ENCODE data around the gene ADSL. TPM values are rescaled to one million over a fixed set of nuclear protein-coding genes. Genes with fewer than 3 reads are reported as not detected.

ADSL gene
- total RNA-seq, 4 donors from 2014 or later = 41.8 to 51.7 (median 45.2) TPM

GRCh38 chr22:40342521-40342920 is 3.8 kb upstream of the ADSL start:
- TF ChIP-seq EP300 (IDR thresholded peaks at IDR 0.05) (no peak), POLR2AphosphoS5 (IDR thresholded peaks at IDR 0.05) (no peak), CTCF (IDR thresholded peaks at IDR 0.05) (no peak), POLR2A (IDR thresholded peaks at IDR 0.05) (no peak)
- no peaks in the 10 kb centered on the region for H3K9me3 ChIP-seq
- no peak overlapping the region for H3K4me3 ChIP-seq
- no peaks in the 10 kb centered on the region for H3K27me3 ChIP-seq
- 64% methylated on average over 9 of the region's 9 CpGs for whole genome bisulfite sequencing
- no peaks in the 10 kb centered on the region for H3K36me3 ChIP-seq
- H3K27ac ChIP-seq = no peak overlapping the region
- H3K4me1 ChIP-seq = peaks cover 17% of the 10 kb centered on the region
- no peak for DNase-seq (ENCODE audit: low spot score in 2 of 2)

- Histone ChIP-seq H3K36me3 (peaks cover 10% of the 10 kb centered on the region), H3K27me3 (no peaks in the 10 kb centered on the region), H3K4me3 (peak overlapping the region; percentile 79), H3K27ac (peak overlapping the region; percentile 92), H3K9me3 (no peaks in the 10 kb centered on the region), H3K4me1 (peaks cover 28% of the 10 kb centered on the region)
- TF ChIP-seq CTCF (IDR thresholded peaks at IDR 0.05) (no peak), EP300 (IDR thresholded peaks at IDR 0.05) (no peak), POLR2A (IDR thresholded peaks at IDR 0.05) (no peak), POLR2AphosphoS5 (IDR thresholded peaks at IDR 0.05) (no peak)
- WGBS = 52% methylated on average over 6 of the region's 6 CpGs
- no peak for DNase-seq (ENCODE audit: low spot score in 2 of 2)
Measured at GRCh38 chr22:40345271-40345670, 1.0 kb upstream of the ADSL start.

- Histone ChIP-seq H3K27me3 (no peaks in the 10 kb centered on the region), H3K4me1 (peaks cover 28% of the 10 kb centered on the region), H3K4me3 (peak overlapping the region; percentile 79), H3K9me3 (no peaks in the 10 kb centered on the region), H3K27ac (peak overlapping the region; percentile 92), H3K36me3 (peaks cover 16% of the 10 kb centered on the region)
- DNase-seq (ENCODE audit: low spot score in 2 of 2) = peak; percentile 76 to 83
- TF ChIP-seq POLR2A (IDR thresholded peaks at IDR 0.05) (no peak), EP300 (IDR thresholded peaks at IDR 0.05) (no peak), CTCF (IDR thresholded peaks at IDR 0.05) (no peak), POLR2AphosphoS5 (IDR thresholded peaks at IDR 0.05) (no peak)
- 1% methylated on average over 20 of the region's 20 CpGs for WGBS
Measured at GRCh38 chr22:40345815-40346184, 500 bp upstream of the ADSL start.

GRCh38 chr22:40347300-40347699 is 1.0 kb downstream of the ADSL start:
- TF ChIP-seq POLR2AphosphoS5 (IDR thresholded peaks at IDR 0.05) (no peak), POLR2A (IDR thresholded peaks at IDR 0.05) (no peak), CTCF (IDR thresholded peaks at IDR 0.05) (no peak), EP300 (IDR thresholded peaks at IDR 0.05) (no peak)
- no peaks in the 10 kb centered on the region for H3K27me3 ChIP-seq
- DNase-seq (ENCODE audit: low spot score in 2 of 2) = no peak
- peak overlapping the region; percentile 79 for H3K4me3 ChIP-seq
- H3K27ac ChIP-seq = peak overlapping the region; percentile 92
- 16% methylated on average over 10 of the region's 10 CpGs for WGBS
- peaks cover 28% of the 10 kb centered on the region for H3K4me1 ChIP-seq
- H3K9me3 ChIP-seq = no peaks in the 10 kb centered on the region
- H3K36me3 ChIP-seq = peaks cover 31% of the 10 kb centered on the region

- no peaks in the 10 kb centered on the region for H3K27me3 ChIP-seq
- no peak for DNase-seq (ENCODE audit: low spot score in 2 of 2)
- peaks cover 28% of the 10 kb centered on the region for H3K4me1 ChIP-seq
- peaks cover 37% of the 10 kb centered on the region for H3K36me3 ChIP-seq
- no peak for TF ChIP-seq POLR2AphosphoS5 (IDR thresholded peaks at IDR 0.05)
- TF ChIP-seq CTCF (IDR thresholded peaks at IDR 0.05) = peak; percentile 11 to 74
- H3K4me3 ChIP-seq = peak overlapping the region; percentile 79
- 63% methylated on average over 10 of the region's 10 CpGs for WGBS
- H3K27ac ChIP-seq = no peak overlapping the region
- H3K9me3 ChIP-seq = no peaks in the 10 kb centered on the region
Measured at GRCh38 chr22:40348025-40348658, 1.8 kb downstream of the ADSL start.

All from suprapubic skin (tissue), 4 donors.